HG03575 (cell line): ENCODE results near the gene DHRS13.
"Not testable (repeated sequence)": the region's sequence is repeated elsewhere in the genome, so short reads cannot be mapped to it uniquely, and the experiment has no call there.

ENCODE experiments used
- ATAC-seq: cut with Tn5 transposase; IDR thresholded peaks from one replicate; pipeline ENCODE4 v1.9.1; 2021; ENCODE audit not compliant: unreplicated experiment, insufficient number of reproducible peaks, low FRiP score; ENCODE audit errors: extremely low read depth

The DHRS13 gene

DNA sequence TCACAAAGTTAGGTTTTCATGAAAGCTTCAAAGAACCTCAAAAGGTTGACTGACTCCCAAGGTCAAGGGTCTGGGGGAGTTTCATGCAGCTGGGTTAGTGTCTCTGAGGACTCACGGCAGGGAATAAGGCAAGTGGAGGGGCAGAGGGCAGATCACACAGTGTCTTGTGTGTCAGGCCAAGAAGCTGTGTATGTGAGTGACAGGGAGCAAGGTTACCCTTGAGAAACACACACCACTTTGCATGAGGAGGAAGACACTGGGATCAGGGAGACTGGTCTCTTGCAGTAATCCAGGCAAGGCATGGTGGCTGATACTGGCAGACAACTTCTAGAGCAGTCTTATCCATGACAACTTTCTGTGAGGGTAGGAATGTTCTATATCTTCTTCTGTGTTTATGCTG is 11.7 kb downstream of the DHRS13 start:
- no peak for ATAC-seq

DNA sequence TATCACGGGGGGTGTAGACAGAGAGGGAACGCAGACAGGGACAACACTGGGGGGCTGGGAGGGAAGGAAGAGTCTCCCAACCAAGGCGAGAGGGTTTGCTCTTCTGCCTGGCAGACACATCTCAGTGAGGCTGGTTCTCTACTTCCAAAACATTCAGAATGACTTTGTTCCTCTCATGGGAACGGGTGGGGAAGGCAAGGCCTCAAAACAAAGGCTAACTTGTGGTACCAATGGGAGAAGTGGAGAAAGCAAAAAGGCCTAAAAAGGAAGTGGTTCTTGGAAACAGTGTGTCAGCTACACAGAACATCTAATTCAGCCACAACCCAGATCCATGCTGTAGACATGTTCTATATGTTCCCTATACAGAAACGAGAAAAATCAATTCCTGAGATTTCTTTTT is 12.9 kb downstream of the DHRS13 start:
- ATAC-seq, result no peak

DNA sequence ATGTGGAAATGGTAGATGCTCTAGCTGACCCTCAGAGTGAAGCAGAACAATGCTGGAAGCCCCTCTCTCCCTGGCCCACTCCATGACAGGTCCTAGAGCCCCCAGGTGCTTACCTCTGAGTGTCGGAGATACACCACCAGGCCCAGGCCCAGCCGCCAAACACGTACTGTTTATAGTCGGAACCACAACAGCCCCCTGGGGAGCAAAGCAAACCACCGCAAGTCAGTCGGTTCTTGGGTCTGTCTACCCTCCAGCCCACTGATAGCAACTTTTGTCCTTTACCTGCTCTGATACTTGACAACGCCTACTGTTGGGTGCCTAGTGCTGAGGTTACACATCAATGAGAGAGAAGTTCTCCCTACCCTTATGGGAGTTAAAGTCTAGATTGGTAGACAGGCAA is 14.0 kb downstream of the DHRS13 start:
- no peak for ATAC-seq

DNA sequence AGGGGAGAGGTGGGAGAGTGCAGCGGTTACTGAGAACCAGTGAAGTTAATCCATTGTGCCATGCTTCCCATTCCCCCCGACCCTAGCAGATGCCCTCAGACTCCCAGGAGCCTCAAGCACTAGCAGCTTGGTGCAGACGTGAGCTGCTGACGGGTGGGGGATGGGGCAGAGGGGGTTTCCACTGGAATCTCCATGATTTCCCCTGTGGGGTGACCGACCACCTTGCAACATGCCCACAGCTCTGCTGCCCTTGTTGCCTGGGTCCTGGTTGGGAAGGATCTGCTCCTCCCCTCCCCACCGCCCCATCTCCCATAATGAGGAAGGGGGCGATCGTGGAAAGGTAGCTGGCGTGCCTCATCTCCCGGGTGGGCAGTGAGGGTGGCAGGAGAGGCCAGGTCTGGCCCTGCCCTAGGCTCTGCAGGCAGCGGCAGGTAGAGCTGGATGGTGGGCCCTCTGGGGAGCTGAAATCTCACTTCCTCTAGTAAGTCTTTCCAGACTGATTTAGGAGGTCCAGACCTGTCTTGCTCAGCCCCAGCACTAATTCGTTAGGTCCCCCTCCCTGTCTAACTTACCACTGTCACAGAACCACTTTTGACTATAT is 14.9 kb downstream of the DHRS13 start:
- no peak for ATAC-seq

DNA sequence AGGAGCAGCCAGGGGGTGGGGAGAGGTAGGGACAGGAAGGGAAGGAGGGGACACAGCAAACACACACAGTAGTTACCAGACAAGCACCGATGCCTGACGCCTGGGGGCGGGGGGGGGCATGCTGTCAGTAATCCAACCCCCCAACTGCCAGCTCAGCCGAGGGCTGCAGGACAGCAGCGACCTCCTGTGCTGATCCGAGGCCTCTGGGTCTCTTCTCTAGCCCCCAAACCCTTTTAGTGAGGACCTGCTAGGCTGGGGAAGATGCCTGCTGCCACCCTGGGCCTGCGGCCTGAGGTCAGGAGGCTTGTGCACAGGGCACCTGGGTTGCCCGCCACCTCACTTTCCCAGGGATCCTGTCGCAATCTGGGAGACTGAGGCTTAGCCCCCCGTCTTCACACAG is 16.9 kb downstream of the DHRS13 start:
- no peak for ATAC-seq

DNA sequence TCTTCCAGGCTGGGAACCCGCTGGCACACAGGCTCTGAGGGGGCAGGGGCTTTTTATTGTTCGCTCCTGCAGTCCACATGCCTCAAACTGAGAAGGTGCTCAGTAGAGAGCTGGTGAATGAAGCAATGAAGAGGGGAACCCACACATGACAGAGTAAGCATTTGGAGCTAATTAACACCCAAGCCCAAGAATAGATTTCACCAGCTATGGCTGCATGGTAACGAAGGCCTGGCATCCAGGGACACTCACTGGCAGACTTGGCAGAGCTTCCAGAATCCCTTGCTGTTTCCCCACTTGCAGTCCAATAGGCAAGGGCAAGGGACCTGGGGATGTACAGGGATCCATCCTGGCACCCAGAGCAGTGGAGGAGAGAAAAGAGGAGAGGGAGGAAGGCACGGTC is 17.5 kb downstream of the DHRS13 start:
- no peak for ATAC-seq

DNA sequence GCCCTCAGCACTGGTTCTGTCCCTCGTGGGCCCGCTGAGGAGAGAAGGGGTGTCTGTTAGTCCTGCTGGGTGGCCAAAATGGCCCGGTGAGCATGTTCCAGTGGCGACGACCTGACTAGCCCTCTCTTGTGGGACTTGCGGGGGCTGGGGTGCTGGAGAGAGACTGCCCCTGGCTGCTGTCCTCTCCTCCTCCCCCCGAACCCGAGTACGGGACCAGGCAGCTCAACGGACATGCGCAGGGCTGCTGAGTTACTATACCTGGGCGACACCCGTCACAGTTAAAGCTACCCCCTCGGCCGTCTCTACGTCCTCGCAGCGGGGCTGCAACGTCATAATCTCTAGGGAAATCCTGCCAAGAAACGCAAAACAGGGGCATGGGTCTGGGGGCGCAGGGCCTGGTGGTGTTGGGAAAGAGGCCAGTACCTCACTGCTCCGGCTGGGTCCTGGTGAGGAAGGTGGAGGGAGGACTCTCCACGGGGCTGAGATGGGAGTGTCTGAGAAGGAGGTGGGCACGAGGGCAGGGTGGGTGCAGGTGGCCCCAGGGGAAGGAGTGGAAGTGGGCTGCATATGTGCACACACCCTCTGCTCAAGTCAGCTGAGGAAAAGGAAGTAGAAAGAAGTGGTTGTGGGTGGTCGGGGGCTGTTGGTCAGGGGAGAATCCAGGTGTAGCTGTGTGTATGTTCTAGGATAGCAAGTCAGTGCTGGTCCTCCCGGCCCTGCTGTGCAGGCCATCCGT is 18.7 kb downstream of the DHRS13 start:
- ATAC-seq, result no peak

DNA sequence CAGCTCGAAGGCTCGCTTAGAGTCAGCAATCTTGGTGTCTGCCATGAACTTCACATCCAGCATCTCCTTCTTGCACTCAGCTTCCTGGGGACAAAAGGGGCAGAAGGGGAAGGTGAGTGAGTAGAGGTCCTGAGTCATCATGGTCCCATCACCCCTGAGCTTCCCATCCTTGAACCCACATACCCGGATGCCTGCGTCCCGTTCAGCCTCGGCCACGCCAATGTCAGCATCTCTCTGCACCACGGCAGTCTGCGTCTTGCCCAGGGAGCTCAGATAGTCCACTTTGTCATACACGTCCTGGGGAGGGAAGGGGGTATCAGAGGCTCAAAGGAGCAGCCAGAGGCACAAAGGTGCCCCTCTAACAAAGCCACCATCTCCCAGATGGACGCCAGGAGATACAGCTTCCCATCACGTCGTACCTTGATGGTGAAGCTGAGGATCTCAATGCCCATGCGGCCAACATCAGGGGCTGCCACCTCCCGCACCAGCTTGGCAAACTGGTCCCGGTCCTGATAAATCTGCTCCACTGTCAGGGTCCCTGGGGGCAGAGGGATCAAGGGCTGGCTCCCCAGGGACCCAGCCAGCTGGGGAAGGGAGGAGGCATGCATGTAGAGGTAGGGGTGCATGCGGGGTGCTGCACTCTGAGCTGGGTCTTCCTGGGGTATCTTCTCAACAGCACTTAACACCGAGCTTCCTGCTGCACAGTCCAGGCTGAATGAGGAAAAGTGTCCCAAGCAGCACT is 20.6 kb downstream of the DHRS13 start:
- ATAC-seq, result no peak

DNA sequence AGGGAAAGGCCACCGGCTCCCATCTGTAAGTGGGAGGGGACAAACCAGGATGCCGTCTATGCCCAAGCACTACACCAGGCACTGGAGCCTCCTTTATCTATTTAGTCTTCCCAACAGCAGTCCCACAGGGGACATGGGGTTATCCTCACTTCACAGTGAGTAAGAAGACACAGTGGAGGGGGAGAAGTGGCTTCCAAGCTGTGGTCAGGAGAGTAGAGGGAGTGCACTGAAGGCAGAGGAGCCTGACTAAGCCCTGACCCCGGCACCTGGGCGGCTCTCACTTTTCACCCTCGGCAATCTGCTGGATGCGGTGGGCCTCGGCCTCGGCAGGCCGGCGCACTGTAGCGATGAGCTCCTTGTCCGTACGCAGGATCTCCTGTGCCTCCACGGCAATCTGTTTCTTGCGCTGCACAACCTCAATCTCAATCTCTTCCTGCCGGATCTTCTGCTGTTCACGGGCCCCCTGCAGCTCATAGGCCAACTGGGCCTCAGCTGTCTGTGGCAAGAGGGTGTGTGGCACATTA is 21.3 kb downstream of the DHRS13 start:
- ATAC-seq, result no peak

DNA sequence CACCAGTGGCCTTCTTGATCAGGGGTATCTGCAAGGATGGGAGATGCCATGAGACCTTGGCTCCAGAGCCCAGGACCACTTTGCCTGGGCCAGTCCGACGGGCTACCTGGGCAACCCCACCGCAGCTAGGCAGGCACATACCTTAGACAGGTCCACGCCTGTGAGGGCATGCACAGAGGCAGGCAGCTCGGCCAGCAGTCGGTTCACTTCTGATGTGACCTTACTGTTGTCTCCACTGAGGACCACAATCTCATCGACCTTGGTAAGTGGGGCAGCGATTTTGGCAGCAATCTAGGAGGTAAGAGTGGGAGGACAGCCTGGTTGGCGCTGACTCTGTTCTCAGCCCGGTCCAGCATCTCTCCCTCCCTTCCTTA is 22.3 kb downstream of the DHRS13 start:
- ATAC-seq, result no peak

DNA sequence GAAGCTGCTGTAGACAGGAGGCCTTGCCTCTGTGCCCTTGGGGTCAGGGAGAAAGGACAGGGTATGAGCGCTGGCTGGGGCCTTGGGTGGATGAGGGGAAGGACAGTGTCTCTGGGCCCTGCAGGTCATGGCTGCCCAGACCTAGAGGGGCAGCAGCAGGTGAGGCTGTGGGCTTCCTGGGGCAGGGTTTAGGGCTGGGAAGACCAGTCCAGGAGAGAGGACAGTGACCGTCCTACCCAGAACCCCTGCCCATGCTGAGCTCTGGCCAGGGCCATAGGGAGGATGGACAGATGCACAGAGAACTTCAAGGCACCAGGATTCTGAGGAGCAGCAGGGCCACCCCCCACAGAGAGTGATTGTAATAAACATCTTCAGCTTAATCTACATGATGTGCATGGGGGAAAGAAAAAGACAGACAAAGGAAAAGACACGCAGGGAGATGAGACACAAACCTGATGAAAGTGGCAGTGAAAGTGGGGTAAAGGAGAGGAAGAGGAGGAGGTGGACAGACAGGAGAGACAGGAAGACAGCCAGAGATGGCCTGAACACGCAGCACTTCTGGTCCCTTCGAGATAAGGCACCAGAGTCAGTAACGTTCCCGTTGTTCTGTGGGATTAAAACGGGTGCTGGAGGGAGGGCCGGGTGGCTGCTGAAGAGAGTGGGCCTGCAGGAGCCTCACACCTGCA is 22.9 kb downstream of the DHRS13 start:
- no peak for ATAC-seq

DNA sequence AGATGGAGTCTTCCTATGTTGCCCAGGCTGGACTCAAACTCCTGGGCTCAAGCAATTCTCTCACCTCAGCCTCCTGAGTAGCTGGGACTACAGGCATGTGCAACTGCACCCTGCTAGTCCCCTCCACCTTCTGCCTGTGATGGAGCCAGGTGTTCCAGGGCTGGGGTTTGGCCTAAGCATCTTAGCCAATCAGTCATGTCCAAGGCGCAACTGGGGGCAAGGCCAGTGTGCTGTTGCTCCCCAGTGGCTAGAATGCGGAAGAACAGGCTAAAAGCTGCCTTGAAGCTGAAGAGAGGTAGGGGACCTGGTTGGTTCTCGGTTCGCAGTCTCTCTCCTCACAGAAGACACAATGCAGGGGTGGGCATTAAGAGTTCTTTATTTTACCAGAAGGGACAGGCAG is 23.9 kb downstream of the DHRS13 start:
- ATAC-seq, result no peak

DNA sequence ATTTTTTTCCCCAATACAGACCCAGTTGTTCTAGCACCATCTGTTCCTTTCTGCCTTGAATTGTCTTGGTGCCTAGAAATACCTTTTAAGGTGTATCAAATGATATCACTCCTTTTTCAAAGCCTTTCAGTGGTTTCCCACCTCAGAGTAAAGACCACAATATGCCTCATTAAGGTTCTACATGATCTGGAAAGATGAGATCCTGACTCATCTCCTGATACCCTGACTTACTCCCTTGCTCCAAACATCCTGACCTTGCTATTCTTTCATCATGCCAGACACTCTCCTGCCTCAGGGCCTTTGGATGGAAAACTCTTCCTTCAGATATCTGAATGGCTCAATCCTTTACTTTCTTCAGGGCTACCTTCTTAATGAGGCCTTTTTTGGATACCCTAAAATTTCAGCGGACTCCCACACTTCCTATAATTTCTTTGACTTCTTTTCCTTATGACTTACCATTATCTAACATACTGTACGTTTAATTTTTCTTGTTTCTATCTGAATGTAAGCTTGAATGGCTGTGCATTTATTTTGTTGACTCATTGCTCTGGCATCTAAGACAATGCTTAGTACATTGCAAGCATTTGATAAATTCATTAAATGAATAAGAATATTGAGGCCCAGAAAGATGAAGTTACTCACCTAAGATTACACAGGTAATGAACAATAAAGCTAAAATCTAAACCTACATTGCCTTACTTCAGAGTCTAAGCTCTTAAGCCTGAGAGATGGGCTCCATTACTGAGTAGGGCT is 24.5 kb downstream of the DHRS13 start:
- ATAC-seq, result no peak

DNA sequence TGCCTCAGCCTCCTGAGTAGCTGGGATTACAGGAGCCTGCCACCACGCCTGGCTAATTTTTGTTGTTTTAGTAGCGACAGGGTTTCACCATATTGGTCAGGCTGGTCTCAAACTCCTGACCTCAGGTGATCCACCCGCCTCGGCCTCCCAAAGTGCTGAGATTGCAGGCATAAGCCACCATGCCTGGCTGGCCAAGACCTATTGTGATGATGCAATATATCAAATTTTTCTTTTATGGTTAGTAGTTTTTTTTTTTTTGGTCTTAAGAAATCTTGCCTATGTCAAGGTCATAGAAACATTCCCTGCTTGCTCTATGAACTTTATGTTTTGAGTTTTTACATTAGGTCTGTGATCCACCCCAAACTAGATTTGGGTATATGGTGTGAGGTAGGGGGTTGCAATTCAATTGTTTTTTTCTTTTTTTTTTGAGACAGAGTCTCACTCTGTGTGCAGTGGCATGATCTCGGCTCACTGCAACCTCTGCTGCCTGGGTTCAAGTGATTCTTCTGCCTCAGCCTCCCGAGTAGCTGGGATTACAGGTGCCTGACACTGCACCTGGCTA is 25.6 kb downstream of the DHRS13 start:
- not testable (repeated sequence) for ATAC-seq

DNA sequence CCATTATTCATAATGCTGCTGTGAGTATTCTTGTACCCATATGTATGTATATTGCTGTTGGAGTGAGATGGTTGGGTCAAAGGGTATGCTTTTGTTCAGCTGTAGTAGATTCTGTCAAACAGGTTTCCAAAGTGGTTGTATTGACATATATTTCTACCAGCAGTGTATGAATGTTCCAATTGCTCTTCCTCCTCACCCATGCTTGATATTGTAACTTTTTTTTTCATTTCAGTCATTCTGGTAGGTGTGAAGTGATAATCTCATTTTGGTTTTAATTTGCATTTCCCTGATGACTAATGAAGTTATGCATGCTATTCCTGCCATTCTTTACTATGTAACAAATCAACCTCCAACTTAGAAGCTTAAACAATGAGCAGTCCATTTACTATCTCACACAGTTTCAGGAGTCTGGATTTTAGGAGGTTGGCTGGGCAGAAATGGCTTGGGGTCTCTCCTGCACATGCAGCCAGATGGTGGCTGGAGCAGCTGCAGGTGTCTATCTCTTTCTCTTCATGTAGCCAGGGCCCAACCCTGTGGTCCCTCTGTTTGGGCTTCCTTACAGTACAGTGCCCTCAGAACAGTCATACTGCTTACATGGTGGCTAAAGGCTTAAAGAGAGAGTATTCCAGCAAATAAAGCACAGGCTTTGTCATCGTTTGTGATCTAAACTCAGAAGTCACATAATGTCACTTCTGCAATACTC is 26.9 kb downstream of the DHRS13 start:
- no peak for ATAC-seq

DNA sequence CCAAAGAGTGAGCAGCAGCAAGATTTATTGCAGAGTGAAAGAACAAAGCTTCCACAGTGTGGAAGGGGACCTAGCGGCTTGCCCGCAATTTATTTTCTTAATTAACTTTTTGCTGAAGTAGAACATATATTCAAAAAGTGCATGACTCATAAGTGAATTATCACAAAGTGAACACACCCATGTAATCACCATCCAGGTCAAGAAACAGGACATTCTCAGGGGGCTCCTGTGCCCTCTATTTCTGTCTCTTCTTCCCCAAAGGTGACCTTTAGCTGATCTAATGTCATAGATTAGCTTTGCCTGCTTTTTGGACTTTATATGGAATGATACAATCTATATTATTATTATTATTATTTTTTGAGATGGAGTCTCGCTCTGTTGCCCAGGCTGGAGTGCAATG is 28.1 kb downstream of the DHRS13 start:
- no peak for ATAC-seq

DNA sequence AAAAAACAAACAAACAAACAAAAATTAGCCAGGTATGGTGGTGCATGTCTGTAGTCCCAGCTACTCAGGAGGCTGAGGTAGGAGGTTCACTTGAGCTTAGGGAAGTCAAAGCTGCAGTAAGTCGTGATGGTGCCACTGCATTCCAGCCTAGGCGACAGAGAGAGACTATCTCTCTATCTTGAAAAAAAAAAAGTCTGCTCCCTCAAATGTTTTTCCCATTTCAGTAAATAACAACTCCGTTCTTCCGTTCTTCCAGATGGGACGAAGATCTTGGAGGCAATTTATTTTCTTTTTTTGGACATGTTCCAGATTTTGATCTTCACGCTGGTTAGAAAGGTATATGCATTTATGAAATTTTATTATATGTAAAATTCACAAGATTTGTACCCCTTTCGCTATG is 29.0 kb downstream of the DHRS13 start:
- ATAC-seq, result no peak

DNA sequence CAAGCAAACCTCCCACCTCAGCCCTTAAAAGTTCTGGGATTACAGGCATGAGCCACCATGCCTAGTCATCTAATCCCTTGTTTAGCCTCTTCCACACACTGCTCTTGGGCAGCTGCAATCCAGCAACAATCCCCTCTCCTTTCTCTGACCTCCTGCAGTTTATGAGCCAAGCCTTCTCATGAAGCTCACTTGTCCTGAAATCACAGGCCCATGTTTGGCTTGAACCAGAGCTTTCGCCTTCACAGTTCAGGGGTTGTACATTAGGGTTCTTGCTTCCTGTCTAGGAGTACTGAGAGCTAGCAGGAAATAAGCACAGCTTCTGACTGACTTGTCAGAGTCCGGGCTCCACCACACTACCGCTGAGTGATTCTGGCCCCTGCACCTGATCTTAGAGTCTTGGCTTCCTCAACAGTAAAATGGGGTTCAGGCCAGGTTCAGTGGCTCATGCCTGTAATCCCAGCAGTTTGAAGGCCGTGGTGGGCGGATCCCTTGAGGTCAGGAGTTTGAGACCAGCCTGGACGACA is 31.8 kb downstream of the DHRS13 start:
- ATAC-seq, result peak; percentile 77
